HepG2 (cell line): Measurements from ENCODE around the gene L3MBTL1. TPM values are rescaled to one million over a fixed set of nuclear protein-coding genes. Genes with fewer than 3 reads are reported as not detected.

Experiments
- ADNP ChIP-seq: sonication (generic); formaldehyde crosslinking; IDR thresholded peaks from 2 replicates; pipeline ENCODE4 v1.4.0; 2020; ENCODE audit warnings: missing genetic modification reagents
- AGO2 ChIP-seq: fragments of 200-400 bp; formaldehyde crosslinking; optimal IDR thresholded peaks from 2 replicates; pipeline ENCODE3; 2017; ENCODE audit warnings: mild to moderate bottlenecking, low read depth, low read length, moderate library complexity
- CTCF ChIP-seq: sonication (generic); formaldehyde crosslinking; IDR thresholded peaks from 2 replicates; pipeline ENCODE4 v1.5.0; 2020; ENCODE audit warnings: mild to moderate bottlenecking, missing genetic modification reagents, moderate library complexity
- ELF1 ChIP-seq: sonication (generic); formaldehyde crosslinking; IDR thresholded peaks from 2 replicates; pipeline ENCODE4 v1.4.0; 2020; ENCODE audit warnings: missing genetic modification reagents
- HIC2 ChIP-seq: sonication (generic); formaldehyde crosslinking; IDR thresholded peaks from 2 replicates; pipeline ENCODE4 v1.9.0; 2022; ENCODE audit warnings: low read depth, missing genetic modification reagents
- MTA1 ChIP-seq: sonication (generic); formaldehyde crosslinking; IDR thresholded peaks from 2 replicates; pipeline ENCODE4 v1.4.0; 2020; ENCODE audit warnings: missing genetic modification reagents, mild to moderate bottlenecking, borderline replicate concordance
- MYNN ChIP-seq: sonication (generic); formaldehyde crosslinking; IDR thresholded peaks from 2 replicates; pipeline ENCODE4 v1.4.0; 2020; ENCODE audit warnings: mild to moderate bottlenecking, low read depth, missing genetic modification reagents
- PAX8 ChIP-seq: sonication (generic); formaldehyde crosslinking; IDR thresholded peaks from 2 replicates; pipeline ENCODE4 v1.8.0; 2022; ENCODE audit warnings: mild to moderate bottlenecking, missing genetic modification reagents, borderline replicate concordance
- PHF8 ChIP-seq: sonication (generic); formaldehyde crosslinking; IDR thresholded peaks from 2 replicates; pipeline ENCODE4 v1.5.0; 2020; ENCODE audit warnings: missing genetic modification reagents
- POGZ ChIP-seq: sonication (generic); formaldehyde crosslinking; IDR thresholded peaks from 2 replicates; pipeline ENCODE4 v1.4.0; 2020; ENCODE audit warnings: mild to moderate bottlenecking, missing genetic modification reagents
- RARG ChIP-seq: sonication (generic); formaldehyde crosslinking; IDR thresholded peaks from 2 replicates; pipeline ENCODE4 v1.4.0; 2020; ENCODE audit warnings: low read depth, mild to moderate bottlenecking, missing genetic modification reagents
- RFXAP ChIP-seq: sonication (generic); formaldehyde crosslinking; IDR thresholded peaks from 2 replicates; pipeline ENCODE4 v1.4.0; 2020; ENCODE audit warnings: missing genetic modification reagents, borderline replicate concordance
- STAG1 ChIP-seq: sonication (generic); formaldehyde crosslinking; IDR thresholded peaks from 2 replicates; pipeline ENCODE4 v1.4.0; 2020; ENCODE audit warnings: missing genetic modification reagents
- TAF15 ChIP-seq: fragments of 200-400 bp; formaldehyde crosslinking; IDR thresholded peaks from one replicate; pipeline ENCODE4 v1.6.1; 2018; ENCODE audit warnings: mild to moderate bottlenecking, low read depth, low read length; ENCODE audit not compliant: poor library complexity, severe bottlenecking
- ZBTB25 ChIP-seq: IDR thresholded peaks from 2 replicates; pipeline ENCODE4 v1.6.1; 2018; ENCODE audit warnings: missing genetic modification reagents
- ZNF292 ChIP-seq: sonication (generic); formaldehyde crosslinking; IDR thresholded peaks from 2 replicates; pipeline ENCODE4 v1.8.1; 2022; ENCODE audit warnings: mild to moderate bottlenecking, low read depth, missing genetic modification reagents, borderline replicate concordance
- ZNF367 ChIP-seq: sonication (generic); formaldehyde crosslinking; IDR thresholded peaks from 2 replicates; pipeline ENCODE4 v1.4.0; 2020; ENCODE audit warnings: missing genetic modification reagents, borderline replicate concordance
- ZNF501 ChIP-seq: sonication (generic); formaldehyde crosslinking; IDR thresholded peaks from 2 replicates; pipeline ENCODE4 v1.5.1; 2020; ENCODE audit warnings: mild to moderate bottlenecking, moderate library complexity, missing genetic modification reagents
- ZNF552 ChIP-seq: sonication (generic); formaldehyde crosslinking; IDR thresholded peaks from 2 replicates; pipeline ENCODE4 v1.9.0; 2022; ENCODE audit warnings: missing genetic modification reagents, mild to moderate bottlenecking, borderline replicate concordance
- ZNF670 ChIP-seq: sonication (generic); formaldehyde crosslinking; IDR thresholded peaks from 2 replicates; pipeline ENCODE4 v1.8.0; 2022; ENCODE audit warnings: mild to moderate bottlenecking, missing genetic modification reagents, borderline replicate concordance
- ZNF687 ChIP-seq: sonication (generic); formaldehyde crosslinking; IDR thresholded peaks from 2 replicates; pipeline ENCODE4 v1.5.1; 2020; ENCODE audit warnings: mild to moderate bottlenecking, missing genetic modification reagents, moderate library complexity
- ZSCAN22 ChIP-seq: sonication (generic); formaldehyde crosslinking; IDR thresholded peaks from 2 replicates; pipeline ENCODE4 v1.4.0; 2020; ENCODE audit warnings: mild to moderate bottlenecking, missing genetic modification reagents
- polyA plus RNA-seq, 8 experiments: library from polyadenylated mRNA; depleted of rRNA in 3 of 8; stranded (reverse) in 7 of 8; unstranded in 1 of 8; fragments of >200 nt; fragmentation: Illumina TruSeq in 4 of 8; extraction: Trizol in 4 of 8; gene quantifications; 2 replicates each; pipeline versions ENCODE4 v1.2.1 to v1.2.3, GENCODE V29; 2011 to 2016; ENCODE audit warnings: low read depth in 4 of 8, missing spikeins in 1 of 8, mixed read lengths in 1 of 8; ENCODE audit not compliant: insufficient read depth in 1 of 8
- total RNA-seq, 5 experiments: library from RNA; depleted of rRNA; stranded (reverse); fragments of >200 nt; fragmentation: Illumina TruSeq; extraction: Trizol; gene quantifications; 2 replicates each; pipeline ENCODE4 v1.2.3, GENCODE V29; 2016; ENCODE audit warnings: low read depth in 1 of 5

L3MBTL1 gene
- total and polyA plus RNA-seq, 2 of the 13 experiments (the other 11 are each of a cell fraction or from before 2014, with no cell fraction given) = 9.0 to 17.8 TPM

- TF ChIP-seq ZNF501 (CRISPR knock-in tag) (0 out of 2 replicates have a peak, but pooled peaks have one; percentile 41), MYNN (CRISPR knock-in tag) (no peak), AGO2 (peak; percentile 27), MTA1 (CRISPR knock-in tag) (no peak), ZNF367 (no peak), CTCF (CRISPR knock-in tag) (0 out of 2 replicates have a peak, but pooled peaks have one; percentile 8), ZNF687 (CRISPR knock-in tag) (peak; percentile 31), PHF8 (no peak), ZNF670 (no peak), ZNF292 (CRISPR knock-in tag) (no peak), STAG1 (0 out of 2 replicates have a peak, but pooled peaks have one; percentile 10), ZSCAN22 (CRISPR knock-in tag) (no peak), HIC2 (CRISPR knock-in tag) (no peak), ELF1 (CRISPR knock-in tag) (no peak), RARG (CRISPR knock-in tag) (no peak), ZBTB25 (CRISPR knock-in tag) (no peak), ZNF552 (CRISPR knock-in tag) (no peak), RFXAP (no peak), ADNP (CRISPR knock-in tag) (no peak), POGZ (no peak), TAF15 (no peak), PAX8 (CRISPR knock-in tag) (no peak)
These were observed 42.0 kb downstream of the L3MBTL1 start (continued) for GRCh38 chr20:43549416-43550065.
